D721Med (cell line): ENCODE measurements around the gene MAP2.

ENCODE experiments used
- DNase-seq: peaks from one replicate; pipeline ENCODE4 v3.0.0; 2011; ENCODE audit warnings: low spot score; ENCODE audit not compliant: insufficient read length
- FAIRE-seq: peaks from 2 replicates; lab custom pipeline; 2011; peaks lifted over from hg19 to GRCh38; lab: Jason Lieb, UNC
- CTCF ChIP-seq: IDR thresholded peaks from 2 replicates; pipeline ENCODE4 v1.5.1; 2012; ENCODE audit warnings: mild to moderate bottlenecking, control low read depth; ENCODE audit not compliant: insufficient read depth; ENCODE audit errors: missing control alignments

Gene MAP2

GRCh38 chr2:209423562-209424198 is at the start of gene MAP2:
Gene MAP2, plus strand, starts transcription at chr2:209424047. Its CDS starts 229,124 bp downstream, at chr2:209653171.
- TF ChIP-seq CTCF = peak; percentile 79
- FAIRE-seq (no peak), DNase-seq (peak; percentile 46)

- DNase-seq (no peak), FAIRE-seq (peak; percentile 60)
- no peak for TF ChIP-seq CTCF
Observed at GRCh38 chr2:209376686-209377085, 47.2 kb upstream of the MAP2 start.

- DNase-seq (no peak), FAIRE-seq (no peak)
Observed at GRCh38 chr2:209380293-209380692, 43.6 kb upstream of the MAP2 start.

GRCh38 chr2:209381091-209381490 is 42.8 kb upstream of the MAP2 start:
- DNase-seq = no peak
- FAIRE-seq = no peak
- TF ChIP-seq CTCF = no peak

More at GRCh38 chr2:209380293-209380692, 43.6 kb upstream of the MAP2 start:
- TF ChIP-seq CTCF = no peak

GRCh38 chr2:209382775-209383174 is 41.1 kb upstream of the MAP2 start:
- TF ChIP-seq CTCF = no peak
- no peak for FAIRE-seq
- no peak for DNase-seq

- no peak for TF ChIP-seq CTCF
- FAIRE-seq = no peak
Observed at GRCh38 chr2:209383212-209383611, 40.6 kb upstream of the MAP2 start.

GRCh38 chr2:209387389-209387788 is 36.5 kb upstream of the MAP2 start:
- FAIRE-seq (no peak), DNase-seq (no peak)
- no peak for TF ChIP-seq CTCF

More at GRCh38 chr2:209383212-209383611, 40.6 kb upstream of the MAP2 start:
- DNase-seq = no peak
